H9 (cell line): Measurements from ENCODE around the gene PRSS38. TPM values are rescaled to one million over a fixed set of nuclear protein-coding genes. Genes with fewer than 3 reads are reported as not detected.

Experiments
- DNase-seq: peaks from one replicate; pipeline ENCODE4 v3.0.0-alpha.2; 2017
- H2AFZ ChIP-seq: one replicate; pipeline ENCODE4 v1.6.1; 2013; ENCODE audit warnings: mild to moderate bottlenecking, low read length, control low read depth, moderate library complexity
- H2AK5ac ChIP-seq: 2 replicates; pipeline ENCODE4 v1.6.1; 2013; ENCODE audit warnings: low read length, control low read depth, mixed read lengths; ENCODE audit not compliant: insufficient read length
- H2BK120ac ChIP-seq: one replicate; pipeline ENCODE4 v1.6.1; 2013; ENCODE audit warnings: low read depth, mild to moderate bottlenecking, low read length, control low read depth, inconsistent platforms; ENCODE audit not compliant: poor library complexity, severe bottlenecking
- H2BK12ac ChIP-seq: 2 replicates; pipeline ENCODE4 v1.6.1; 2013; ENCODE audit warnings: low read length, control low read depth, mixed read lengths, low read depth; ENCODE audit not compliant: insufficient read length
- H2BK15ac ChIP-seq: 2 replicates; pipeline ENCODE4 v1.6.1; 2013; ENCODE audit warnings: low read depth, low read length, control low read depth
- H2BK20ac ChIP-seq: one replicate; pipeline ENCODE4 v1.6.1; 2013; ENCODE audit warnings: low read depth, mild to moderate bottlenecking, low read length, control low read depth, inconsistent platforms; ENCODE audit not compliant: poor library complexity, severe bottlenecking
- H2BK5ac ChIP-seq: 2 replicates; pipeline ENCODE4 v1.6.1; 2013; ENCODE audit warnings: low read length, control low read depth, mixed read lengths; ENCODE audit not compliant: insufficient read length
- H3K14ac ChIP-seq: 2 replicates; pipeline ENCODE4 v1.6.1; 2013; ENCODE audit warnings: low read length, control low read depth; ENCODE audit not compliant: insufficient read depth
- H3K18ac ChIP-seq: 2 replicates; pipeline ENCODE4 v1.6.1; 2013; ENCODE audit warnings: low read depth, mild to moderate bottlenecking, mixed read lengths, low read length, control low read depth; ENCODE audit not compliant: insufficient read length
- H3K23ac ChIP-seq: 2 replicates; pipeline ENCODE4 v1.6.1; 2013; ENCODE audit warnings: low read length, control low read depth, mixed read lengths, low read depth; ENCODE audit not compliant: insufficient read length
- H3K23me2 ChIP-seq: 2 replicates; pipeline ENCODE4 v1.6.1; 2013; ENCODE audit warnings: low read depth, mild to moderate bottlenecking, mixed read lengths, low read length, control low read depth; ENCODE audit not compliant: insufficient read length, poor library complexity, severe bottlenecking
- H3K27ac ChIP-seq: 2 replicates; pipeline ENCODE4 v1.5.1; 2013; ENCODE audit warnings: low read length, control low read depth, mixed read lengths, low read depth; ENCODE audit not compliant: insufficient read length
- H3K27me3 ChIP-seq: 2 replicates; pipeline ENCODE4 v1.6.1; 2013; ENCODE audit warnings: low read length, control low read depth, inconsistent platforms; ENCODE audit not compliant: insufficient read depth
- H3K4ac ChIP-seq: 2 replicates; pipeline ENCODE4 v1.6.1; 2013; ENCODE audit warnings: low read depth, mild to moderate bottlenecking, control low read depth, inconsistent platforms, low read length, moderate library complexity
- H3K4me1 ChIP-seq: 2 replicates; pipeline ENCODE4 v1.6.1; 2013; ENCODE audit warnings: low read length, control low read depth, inconsistent platforms; ENCODE audit not compliant: insufficient read depth
- H3K4me2 ChIP-seq: 2 replicates; pipeline ENCODE4 v1.6.1; 2013; ENCODE audit warnings: low read length, control low read depth, mixed read lengths; ENCODE audit not compliant: insufficient read length, insufficient read depth
- H3K56ac ChIP-seq: 2 replicates; pipeline ENCODE4 v1.6.1; 2013; ENCODE audit warnings: low read depth, mild to moderate bottlenecking, mixed read lengths, low read length, control low read depth; ENCODE audit not compliant: insufficient read length
- H3K79me1 ChIP-seq: 2 replicates; pipeline ENCODE4 v1.6.1; 2013; ENCODE audit warnings: low read depth, mild to moderate bottlenecking, moderate library complexity, low read length, control low read depth, inconsistent platforms; ENCODE audit not compliant: insufficient read depth, poor library complexity, severe bottlenecking
- H3K79me2 ChIP-seq: 2 replicates; pipeline ENCODE4 v1.6.1; 2013; ENCODE audit warnings: low read length, control low read depth, inconsistent platforms; ENCODE audit not compliant: insufficient read depth
- H3K9ac ChIP-seq: 2 replicates; pipeline ENCODE4 v1.6.1; 2013; ENCODE audit warnings: low read length, control low read depth, mixed read lengths; ENCODE audit not compliant: insufficient read length; ENCODE audit errors: extremely low read depth
- H3K9me3 ChIP-seq: one replicate; pipeline ENCODE4 v1.6.1; 2013; ENCODE audit warnings: low read depth, low read length, inconsistent platforms; ENCODE audit not compliant: control insufficient read depth
- H3T11ph ChIP-seq: one replicate; pipeline ENCODE4 v1.6.1; 2013; ENCODE audit warnings: mild to moderate bottlenecking, low read length, control low read depth, inconsistent platforms
- H4K20me1 ChIP-seq: one replicate; pipeline ENCODE4 v1.6.1; 2013; ENCODE audit not compliant: control insufficient read depth, insufficient read length, insufficient read depth
- H4K5ac ChIP-seq: 2 replicates; pipeline ENCODE4 v1.6.1; 2013; ENCODE audit warnings: low read depth, mild to moderate bottlenecking, mixed read lengths, low read length, control low read depth; ENCODE audit not compliant: insufficient read length
- H4K8ac ChIP-seq: replicated peaks from 2 replicates; pipeline ENCODE4 v1.6.1; 2013; ENCODE audit warnings: low read length, control low read depth, mixed read lengths, low read depth; ENCODE audit not compliant: insufficient read length
- H4K91ac ChIP-seq: 2 replicates; pipeline ENCODE4 v1.6.1; 2013; ENCODE audit warnings: low read depth, mild to moderate bottlenecking, moderate library complexity, mixed read lengths, low read length, control low read depth; ENCODE audit not compliant: insufficient read length
- H3K27ac Mint-ChIP-seq, 3 experiments: 2 replicates in 2 of 3; 3 replicates in 1 of 3; pipeline ENCODE4 v1.8.0; 2020 to 2021; ENCODE audit warnings: mixed read lengths in 3 of 3, mild to moderate bottlenecking in 1 of 3, moderate library complexity in 1 of 3
- H3K27me3 Mint-ChIP-seq: 2 replicates; pipeline ENCODE4 v1.8.0; 2021; ENCODE audit warnings: low read depth, mild to moderate bottlenecking, moderate library complexity, mixed read lengths
- H3K36me3 Mint-ChIP-seq, 3 experiments: 2 replicates in 2 of 3; 3 replicates in 1 of 3; pipeline ENCODE4 v1.8.0; 2020 to 2021; ENCODE audit warnings: low read depth in 3 of 3, mixed read lengths in 3 of 3; ENCODE audit not compliant: insufficient read depth in 1 of 3
- H3K4me1 Mint-ChIP-seq, 2 experiments: 2 replicates each; pipeline ENCODE4 v1.8.0; 2020; ENCODE audit warnings: mixed read lengths in 2 of 2
- H3K4me3 Mint-ChIP-seq, 2 experiments: 2 replicates in 1 of 2; 3 replicates in 1 of 2; pipeline ENCODE4 v1.8.0; 2020 to 2021; ENCODE audit warnings: mild to moderate bottlenecking in 2 of 2, mixed read lengths in 2 of 2, moderate library complexity in 1 of 2
- H3K9me3 Mint-ChIP-seq, 2 experiments: 2 replicates in 1 of 2; 3 replicates in 1 of 2; pipeline ENCODE4 v1.8.0; 2020; ENCODE audit warnings: mild to moderate bottlenecking in 2 of 2, mixed read lengths in 2 of 2, moderate library complexity in 1 of 2
- CTCF ChIP-seq: fragments of 200-600 bp; sonication (generic); conservative IDR thresholded peaks from 3 replicates; pipeline ENCODE4 v1.8.0; 2021; ENCODE audit warnings: antibody characterized with exemption, mild to moderate bottlenecking
- WGBS: extraction: QIAGEN DNeasy Blood & Tissue Kit; methylation state at CpG from one replicate; pipeline ENCODE4 v1.1.7; 2013; ENCODE audit warnings: missing lambda C conversion rate, low lambda C conversion rate, mixed read lengths; ENCODE audit not compliant: insufficient read length; ENCODE audit errors: extremely low coverage; 5-methylcytosine and 5-hydroxymethylcytosine counted together
- total RNA-seq: library from RNA; stranded (reverse); gene quantifications from 2 replicates; pipeline ENCODE4 v1.2.1, GENCODE V29; 2021

PRSS38 gene
- total RNA-seq, 1 experiment from 2014 or later, result not detected

- H3T11ph ChIP-seq, result no peak overlapping the region
- TF ChIP-seq CTCF, result no peak
- H3K27ac ChIP-seq, result no peak overlapping the region
- H4K8ac ChIP-seq, result no peak overlapping the region
- Mint-ChIP-seq H3K4me3 (no peak overlapping the region), H3K9me3 (no peaks in the 10 kb centered on the region), H3K36me3 (no peaks in the 10 kb centered on the region), H3K27me3 (peaks cover 33% of the 10 kb centered on the region), H3K27ac (no peak overlapping the region; a peak in 1 of 7 replicates), H3K4me1 (peaks cover 8 to 26% of the 10 kb centered on the region in 2 experiments)
- H2BK12ac ChIP-seq, result no peak overlapping the region
- no peaks in the 10 kb centered on the region for H4K20me1 ChIP-seq
- no peak overlapping the region for H2BK5ac ChIP-seq
- H3K9ac ChIP-seq, result no peak overlapping the region
- no peaks in the 10 kb centered on the region for H3K4me1 ChIP-seq
- no peaks in the 10 kb centered on the region for H3K9me3 ChIP-seq
- H2BK120ac ChIP-seq, result no peak overlapping the region
- H3K4me2 ChIP-seq, result no peak overlapping the region
- H4K91ac ChIP-seq, result no peak overlapping the region
- no peak overlapping the region for H2AFZ ChIP-seq
- no peak overlapping the region for H2AK5ac ChIP-seq
- H3K23ac ChIP-seq, result no peak overlapping the region
- no peak overlapping the region for H3K56ac ChIP-seq
- no peak overlapping the region; the same call in 1 of the 2 replicates for H3K14ac ChIP-seq
- no peak overlapping the region for H3K4ac ChIP-seq
- no peak overlapping the region for H2BK15ac ChIP-seq
- no peak overlapping the region for H3K18ac ChIP-seq
- H4K5ac ChIP-seq, result no peak overlapping the region
- H3K23me2 ChIP-seq, result no peaks in the 10 kb centered on the region
- no peak for DNase-seq
- no peak overlapping the region for H2BK20ac ChIP-seq
- H3K27me3 ChIP-seq, result no peaks in the 10 kb centered on the region
- WGBS, result no CpG with 5 or more reads among the region's 11 CpGs
- no peaks in the 10 kb centered on the region for H3K79me2 ChIP-seq
- H3K79me1 ChIP-seq, result no peaks in the 10 kb centered on the region
Observed at GRCh38 chr1:227794817-227795192, 20.7 kb upstream of the PRSS38 start.
